HG03025 (cell line): ENCODE measurements around the gene CHD2.
A peak's percentile ranks its signal among the peaks of the same experiment; 100 is the strongest.

Experiments used
- ATAC-seq: cut with Tn5 transposase; IDR thresholded peaks from one replicate; pipeline ENCODE4 v1.9.1; 2021; ENCODE audit warnings: mild to moderate bottlenecking, moderate library complexity; ENCODE audit not compliant: unreplicated experiment, low FRiP score

CHD2 gene

GRCh38 chr15:93001881-93002280 lies 101.8 kb downstream of the CHD2 start:
- ATAC-seq: no peak

- ATAC-seq: no peak
Measured at GRCh38 chr15:93005133-93005532, 105.0 kb downstream of the CHD2 start.

GRCh38 chr15:93007994-93008393 lies 107.9 kb downstream of the CHD2 start:
- ATAC-seq: no peak

GRCh38 chr15:93012786-93013185 lies 112.7 kb downstream of the CHD2 start:
- ATAC-seq: no peak

GRCh38 chr15:93017526-93017925 lies 117.4 kb downstream of the CHD2 start:
- ATAC-seq: no peak

GRCh38 chr15:93018574-93018973 lies 118.5 kb downstream of the CHD2 start:
- ATAC-seq: no peak

- no peak for ATAC-seq
Measured at GRCh38 chr15:93019090-93019489, 119.0 kb downstream of the CHD2 start.

- ATAC-seq: no peak
Measured at GRCh38 chr15:93019971-93020370, 119.8 kb downstream of the CHD2 start.

- peak; percentile 89 for ATAC-seq
Measured at GRCh38 chr15:93020976-93021772, 121.0 kb downstream of the CHD2 start.

- ATAC-seq: no peak
Measured at GRCh38 chr15:93024293-93024692, 124.2 kb downstream of the CHD2 start.

- ATAC-seq: no peak
Measured at GRCh38 chr15:93024716-93025624, 124.8 kb downstream of the CHD2 start.

- ATAC-seq: no peak
Measured at GRCh38 chr15:93025625-93025982, 125.5 kb downstream of the CHD2 start.

- ATAC-seq: no peak
Measured at GRCh38 chr15:93026380-93026817, 126.3 kb downstream of the CHD2 start.

- ATAC-seq: no peak
Measured at GRCh38 chr15:93027413-93027812, 127.3 kb downstream of the CHD2 start.

- no peak for ATAC-seq
Measured at GRCh38 chr15:93028111-93028631, 128.0 kb downstream of the CHD2 start.

- no peak for ATAC-seq
Measured at GRCh38 chr15:93028632-93029213, 128.6 kb downstream of the CHD2 start.

- no peak for ATAC-seq
Measured at GRCh38 chr15:93029214-93029835, 129.2 kb downstream of the CHD2 start.

GRCh38 chr15:93029836-93030429 lies 129.8 kb downstream of the CHD2 start:
- no peak for ATAC-seq

GRCh38 chr15:93030430-93031102 lies 130.4 kb downstream of the CHD2 start:
- peak; percentile 84 for ATAC-seq

- ATAC-seq: no peak
Measured at GRCh38 chr15:93031103-93031464, 131.0 kb downstream of the CHD2 start.
